Fibroblast of skin of scalp (primary cell): ENCODE measurements around the gene NHEJ1.

Experiments used
- DNase-seq: peaks from one replicate; pipeline ENCODE4 v3.0.0-alpha.2; 2013

NHEJ1 gene

GRCh38 chr2:219165058-219165911, 4.7 kb upstream of the NHEJ1 start:
- DNase-seq = no peak

DNA sequence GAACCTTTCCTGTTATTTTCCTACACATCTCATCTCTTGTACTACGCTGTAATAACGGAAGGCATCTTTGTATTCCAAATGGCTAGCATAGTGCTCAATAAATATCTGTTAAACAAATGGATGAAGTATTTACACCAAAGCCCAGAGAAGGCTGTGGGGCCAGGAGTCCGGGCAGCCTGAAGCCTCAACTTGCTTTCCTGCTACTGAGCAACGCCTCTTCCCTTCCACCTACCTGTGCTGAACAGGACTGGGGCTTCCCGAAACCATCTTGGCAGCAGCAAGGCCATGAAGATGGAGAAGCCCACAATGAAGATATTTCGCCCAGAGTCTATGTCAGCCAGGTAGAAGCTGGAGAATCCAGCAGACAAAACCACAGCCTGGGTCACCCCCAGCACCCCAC, 2.5 kb upstream of the NHEJ1 start:
- no peak for DNase-seq

- no peak for DNase-seq
Observed at GRCh38 chr2:219161097-219161496, 482 bp upstream of the NHEJ1 start.

- no peak for DNase-seq
Observed at GRCh38 chr2:219159771-219160185, 837 bp downstream of the NHEJ1 start.

DNA sequence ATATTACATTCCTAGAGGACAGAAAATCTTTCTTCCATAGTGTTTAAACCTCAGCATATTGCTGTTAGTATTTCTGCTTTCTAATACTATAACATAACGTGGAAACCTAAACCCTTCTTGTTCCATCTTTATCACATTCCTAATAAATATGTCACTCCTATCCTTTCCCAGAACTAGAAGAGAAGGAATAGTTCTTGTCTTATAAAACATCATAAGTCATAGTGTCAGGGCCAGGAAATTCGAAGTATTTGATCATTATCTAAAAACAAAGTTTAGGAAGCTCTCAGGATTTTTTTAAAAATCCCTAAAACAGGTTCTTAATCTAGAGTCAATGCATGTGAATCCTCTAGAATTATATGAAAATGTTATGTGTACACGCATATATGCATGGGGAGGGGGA, 2.0 kb downstream of the NHEJ1 start:
- peak; percentile 52 for DNase-seq

DNA sequence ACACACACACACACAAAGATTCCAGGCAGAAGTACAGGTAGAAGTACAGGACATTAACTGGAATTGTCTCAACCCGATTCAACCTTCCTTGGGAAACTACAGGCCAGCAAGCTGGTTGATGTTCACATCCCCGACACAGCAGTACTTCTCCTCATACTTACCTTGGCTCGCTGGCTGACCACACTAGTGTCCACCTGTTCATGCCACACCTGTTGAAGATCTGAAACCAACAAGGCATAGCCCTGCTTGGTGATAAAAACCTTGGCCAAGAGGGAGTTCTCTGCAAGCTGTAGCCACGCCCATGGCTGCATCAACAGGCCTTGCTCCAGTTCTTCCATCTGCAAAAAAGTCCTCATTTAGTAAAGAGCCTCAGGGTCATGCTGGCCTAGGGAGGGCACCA, 2.6 kb downstream of the NHEJ1 start:
- no peak for DNase-seq

DNA sequence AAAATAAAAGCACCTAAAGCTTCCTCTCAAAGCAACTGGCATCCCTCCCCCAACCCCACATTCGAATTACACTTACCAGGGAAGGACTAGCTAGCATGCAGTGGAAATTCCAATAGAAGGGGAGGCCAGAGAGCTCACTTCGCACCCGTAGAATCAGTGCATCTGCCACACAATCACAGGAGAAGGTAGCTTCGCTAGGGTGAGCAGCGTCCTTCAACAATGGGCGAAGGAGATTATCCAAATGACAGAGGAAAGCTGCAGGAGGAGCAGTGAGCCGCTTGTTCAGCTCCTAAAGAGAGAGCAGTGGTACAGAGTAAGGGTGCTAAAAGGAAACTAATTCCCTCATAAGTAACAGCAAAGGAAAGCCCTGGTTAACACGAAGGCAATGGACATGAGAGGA, 3.2 kb downstream of the NHEJ1 start:
- no peak for DNase-seq

DNA sequence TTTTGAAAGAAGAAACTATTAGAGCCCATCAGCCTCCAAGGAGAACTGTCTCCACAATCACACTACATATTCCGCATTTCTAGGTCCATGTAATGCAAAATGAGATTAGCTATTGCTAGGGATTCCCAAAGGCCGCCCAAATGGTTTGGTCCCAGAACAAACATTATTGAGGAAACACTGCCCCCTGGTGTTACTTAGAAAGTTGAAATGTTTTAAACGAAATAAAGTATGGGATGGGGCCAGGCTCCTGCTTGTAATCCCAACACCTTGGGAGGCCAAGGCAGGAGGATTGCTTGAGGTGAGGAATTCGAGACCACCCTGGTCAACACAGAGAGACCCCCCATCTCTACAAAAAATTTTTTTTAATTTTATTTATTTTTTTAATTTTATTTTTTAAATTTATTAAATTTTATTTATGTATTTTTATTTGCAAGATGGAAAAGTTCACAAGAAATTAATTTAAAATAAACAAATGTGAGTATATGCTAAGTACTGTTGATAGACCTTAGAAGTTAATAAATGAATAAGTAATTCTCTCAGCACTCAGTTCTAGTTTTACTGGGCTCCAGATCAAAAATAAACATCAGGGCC, 5.5 kb downstream of the NHEJ1 start:
- DNase-seq = peak; percentile 74

GRCh38 chr2:219149667-219150066, 10.9 kb downstream of the NHEJ1 start:
- DNase-seq = no peak

DNA sequence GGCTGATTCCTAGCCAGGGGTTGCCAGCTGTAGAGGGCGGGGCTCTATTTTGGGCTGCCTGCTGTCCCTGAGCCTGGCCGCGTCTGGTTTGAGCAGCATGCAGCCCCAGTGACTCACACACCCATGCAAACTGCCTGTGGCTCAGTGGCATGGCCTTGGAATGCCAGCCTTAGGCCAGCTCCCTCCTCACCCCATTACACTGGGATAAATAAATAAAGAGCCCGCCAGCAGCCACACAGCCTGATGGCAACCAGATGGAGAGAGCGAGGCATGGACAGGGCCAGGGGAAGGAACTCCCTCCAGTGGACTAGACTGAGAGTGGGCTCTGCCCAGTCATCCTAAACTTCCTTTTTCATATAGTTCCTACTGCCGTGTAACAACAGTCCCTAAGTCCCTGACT, 18.3 kb downstream of the NHEJ1 start:
- peak; percentile 88 for DNase-seq

- DNase-seq = no peak
Observed at GRCh38 chr2:219140722-219141121, 19.9 kb downstream of the NHEJ1 start.

DNA sequence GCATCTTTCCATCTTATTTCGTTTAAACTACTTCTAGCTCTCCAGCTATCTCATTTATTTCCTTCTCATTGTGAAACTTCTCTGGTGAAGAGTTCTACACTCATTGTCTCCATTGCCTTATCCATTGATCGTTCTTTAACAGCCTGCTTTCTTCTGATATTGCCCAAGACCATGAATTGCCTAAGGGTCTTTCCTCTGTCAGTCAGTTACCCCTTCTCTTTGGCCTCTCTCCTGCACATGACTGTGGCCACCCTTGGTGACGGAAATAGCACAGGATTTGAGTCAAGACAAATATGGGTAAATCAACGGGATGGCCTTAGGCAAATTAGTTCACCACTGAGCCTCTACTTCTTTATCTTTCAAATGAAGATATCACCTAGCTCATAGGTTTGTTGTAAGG, 26.6 kb downstream of the NHEJ1 start:
- no peak for DNase-seq

DNA sequence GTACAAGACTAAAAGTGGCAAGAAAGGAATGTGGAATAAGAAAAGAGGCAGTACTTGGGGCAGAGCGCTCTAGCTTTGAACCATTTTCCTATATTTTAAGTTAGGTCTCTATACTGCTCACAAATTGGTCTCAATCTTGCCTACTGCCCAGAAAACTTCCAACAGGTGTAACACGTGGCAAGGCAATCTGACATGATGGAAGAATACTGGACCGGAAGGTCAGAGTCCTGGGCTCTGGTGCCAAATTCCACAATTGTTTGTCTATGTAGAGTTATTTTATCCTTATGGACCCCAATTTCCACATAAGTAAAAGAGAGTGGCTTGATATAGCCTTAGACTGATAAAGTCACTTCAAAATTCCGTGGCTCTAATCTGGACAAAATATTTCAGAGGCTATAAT, 28.9 kb downstream of the NHEJ1 start:
- no peak for DNase-seq

DNA sequence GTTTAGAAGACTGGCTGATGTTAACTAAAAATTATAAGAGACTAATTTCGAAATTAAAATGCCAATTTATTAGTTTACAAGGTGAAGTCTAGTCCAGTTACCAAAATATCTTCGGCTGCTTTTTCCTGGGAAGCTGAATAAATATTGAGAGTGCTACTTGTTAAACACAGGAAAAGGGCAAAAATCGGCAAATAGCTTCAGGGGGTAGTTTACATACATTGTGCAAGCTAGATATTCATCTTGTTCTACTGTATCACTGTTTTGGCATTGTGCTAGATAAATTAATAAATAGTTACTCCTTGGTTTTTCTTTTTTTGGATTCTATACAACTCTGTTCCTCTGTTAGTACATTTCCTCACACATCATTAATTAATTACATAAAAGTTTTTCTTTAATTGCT, 29.3 kb downstream of the NHEJ1 start:
- DNase-seq = no peak

- no peak for DNase-seq
Observed at GRCh38 chr2:219129589-219129988, 31.0 kb downstream of the NHEJ1 start.

DNA sequence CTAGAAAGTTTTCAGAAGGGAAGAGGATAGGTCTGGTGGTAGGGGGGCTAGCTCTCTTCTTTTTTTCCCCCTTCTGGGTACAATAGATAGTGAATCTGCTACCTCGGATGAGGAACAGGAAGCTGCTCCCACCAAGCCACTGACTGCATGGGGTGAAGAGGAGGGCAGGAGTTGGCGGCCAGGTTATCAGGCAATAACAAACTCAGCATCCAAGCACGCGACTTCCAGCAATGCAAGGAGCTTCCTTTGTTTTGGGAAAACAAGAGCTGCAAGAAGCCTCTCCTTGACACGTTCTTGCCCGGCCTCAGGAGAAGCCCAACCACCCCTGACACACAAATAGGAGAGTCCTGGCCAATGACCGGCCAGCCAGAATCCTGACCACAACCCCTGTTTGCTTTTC, 32.2 kb downstream of the NHEJ1 start:
- no peak for DNase-seq

GRCh38 chr2:219127037-219127635, 33.5 kb downstream of the NHEJ1 start:
- DNase-seq = no peak

- no peak for DNase-seq
Observed at GRCh38 chr2:219126555-219126954, 34.1 kb downstream of the NHEJ1 start.

GRCh38 chr2:219125886-219126270, 34.7 kb downstream of the NHEJ1 start:
- DNase-seq = no peak

- peak; percentile 24 for DNase-seq
Observed at GRCh38 chr2:219125225-219125885, 35.3 kb downstream of the NHEJ1 start.

GRCh38 chr2:219124381-219125110, 36.1 kb downstream of the NHEJ1 start:
- no peak for DNase-seq

- no peak for DNase-seq
Observed at GRCh38 chr2:219123356-219124135, 37.1 kb downstream of the NHEJ1 start.
